ENCODE results near the gene CEMIP. TPM values are rescaled to one million over a fixed set of nuclear protein-coding genes. Genes with fewer than 3 reads are reported as not detected.
A peak's percentile ranks its signal among the peaks of the same experiment; 100 is the strongest.

Gene CEMIP
- total RNA-seq, 1 donor from 2014 or later, result under 0.01 TPM

GRCh38 chr15:80844011-80844732 lies 65.0 kb downstream of the CEMIP start:
- DNase-seq (ENCODE audit: low read depth in 2 of 2), result peak in 1 of 2 donors; percentile 12

DNA sequence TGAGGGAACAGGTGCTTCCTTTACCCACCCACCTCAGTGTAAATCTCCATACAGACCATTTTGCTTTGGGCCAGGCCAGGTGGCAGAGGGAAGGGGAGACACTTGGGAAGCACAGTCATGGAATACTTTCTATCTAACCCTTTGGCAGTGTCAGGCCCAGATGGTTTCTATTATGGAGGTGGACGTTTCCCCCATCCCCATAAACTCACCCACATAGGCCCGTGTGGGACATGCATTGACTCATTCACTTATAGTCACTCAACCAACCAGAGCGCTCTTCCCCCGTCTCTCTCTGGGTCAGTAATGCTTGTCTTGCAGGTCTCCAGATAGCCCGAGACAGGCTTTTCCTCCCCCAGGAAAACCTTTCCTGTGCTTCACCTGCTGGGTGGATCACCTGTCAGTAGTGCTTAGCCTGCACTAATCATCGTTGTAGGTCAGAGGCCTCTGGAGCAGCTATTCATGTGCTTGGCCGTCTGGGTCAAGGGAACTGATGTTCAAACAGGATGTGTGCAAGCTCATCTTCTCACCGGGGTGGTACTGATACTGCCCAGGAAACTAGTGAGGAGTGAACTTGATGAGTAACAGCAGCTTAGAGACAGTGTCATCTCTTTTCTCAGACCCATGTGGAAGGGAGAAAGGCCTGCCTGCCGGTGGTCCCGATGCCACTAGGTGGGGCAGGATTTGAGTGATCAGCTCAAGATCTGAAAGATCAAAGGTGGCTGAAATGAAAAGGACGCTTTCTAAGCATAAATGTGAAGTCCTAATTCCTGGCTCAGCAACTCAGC lies 67.1 kb downstream of the CEMIP start:
- DNase-seq (ENCODE audit: low read depth in 2 of 2), result no peak

GRCh38 chr15:80849308-80849707 lies 70.1 kb downstream of the CEMIP start:
- peak; percentile 14 to 73 for DNase-seq (ENCODE audit: low read depth in 2 of 2)

GRCh38 chr15:80850941-80851451 lies 71.8 kb downstream of the CEMIP start:
- DNase-seq (ENCODE audit: low read depth in 2 of 2), result no peak

DNA sequence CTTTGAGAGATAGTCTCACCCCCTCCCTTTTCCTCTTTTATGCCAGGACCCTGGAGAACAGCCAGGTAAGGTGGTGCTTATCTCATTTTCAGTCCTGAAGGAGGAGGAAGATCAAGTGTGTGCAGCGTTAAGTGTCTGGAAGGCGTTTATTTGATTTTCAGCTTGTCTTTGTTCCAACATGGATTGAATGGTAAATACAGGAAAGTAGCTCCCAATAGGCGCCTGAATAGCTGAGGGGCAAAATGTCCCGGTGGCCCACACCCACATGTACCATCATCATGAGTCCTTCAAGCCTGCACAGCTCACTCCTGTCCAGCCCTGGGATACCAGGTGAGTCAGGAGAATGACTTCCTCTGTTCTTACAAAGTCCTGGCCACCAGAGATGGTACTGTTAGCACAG lies 73.5 kb downstream of the CEMIP start:
- DNase-seq (ENCODE audit: low read depth in 2 of 2), result no peak

DNA sequence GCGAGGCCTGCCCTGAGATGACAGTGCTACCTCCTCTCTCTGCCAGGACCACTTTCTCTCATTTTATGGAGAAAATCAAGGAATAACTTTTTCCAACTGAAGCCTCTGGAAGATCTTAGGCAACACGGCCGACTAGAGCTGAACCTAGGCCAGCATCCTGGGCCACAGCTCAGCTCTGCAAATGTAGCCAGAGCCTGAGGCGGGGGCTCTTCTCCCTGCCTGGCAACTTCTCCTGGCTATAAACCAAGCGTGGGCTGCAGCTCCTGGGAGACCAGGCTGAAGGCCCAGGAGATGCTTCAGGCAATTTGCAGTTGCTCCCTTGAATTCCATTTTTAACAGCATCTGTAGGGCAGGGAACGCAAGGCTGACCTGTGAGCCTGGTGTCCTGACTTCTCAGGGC lies 74.9 kb downstream of the CEMIP start:
- DNase-seq (ENCODE audit: low read depth in 2 of 2), result no peak

- DNase-seq (ENCODE audit: low read depth in 2 of 2), result no peak
Observed at GRCh38 chr15:80855206-80855605, 76.0 kb downstream of the CEMIP start.

DNA sequence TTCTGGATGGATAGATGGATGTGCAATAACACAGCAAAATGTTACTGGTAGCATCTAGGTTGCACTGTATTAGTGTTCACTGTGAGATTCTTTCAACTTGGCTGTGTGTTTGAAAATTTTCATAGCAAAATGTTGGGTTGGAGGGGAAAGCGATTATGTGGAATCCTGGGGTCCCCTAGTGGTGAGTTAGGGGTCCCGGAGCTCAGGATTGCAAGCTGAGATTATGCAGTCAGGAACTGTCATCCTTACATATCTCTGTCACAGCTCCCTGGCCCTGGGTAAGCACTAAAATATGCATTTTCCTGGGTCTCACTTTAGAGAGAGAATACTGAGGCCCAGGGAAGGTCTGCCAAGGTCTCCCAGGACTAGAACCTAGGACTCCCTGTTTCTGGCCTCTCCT lies 77.2 kb downstream of the CEMIP start:
- peak in 1 of 2 donors; percentile 31 for DNase-seq (ENCODE audit: low read depth in 2 of 2)

DNA sequence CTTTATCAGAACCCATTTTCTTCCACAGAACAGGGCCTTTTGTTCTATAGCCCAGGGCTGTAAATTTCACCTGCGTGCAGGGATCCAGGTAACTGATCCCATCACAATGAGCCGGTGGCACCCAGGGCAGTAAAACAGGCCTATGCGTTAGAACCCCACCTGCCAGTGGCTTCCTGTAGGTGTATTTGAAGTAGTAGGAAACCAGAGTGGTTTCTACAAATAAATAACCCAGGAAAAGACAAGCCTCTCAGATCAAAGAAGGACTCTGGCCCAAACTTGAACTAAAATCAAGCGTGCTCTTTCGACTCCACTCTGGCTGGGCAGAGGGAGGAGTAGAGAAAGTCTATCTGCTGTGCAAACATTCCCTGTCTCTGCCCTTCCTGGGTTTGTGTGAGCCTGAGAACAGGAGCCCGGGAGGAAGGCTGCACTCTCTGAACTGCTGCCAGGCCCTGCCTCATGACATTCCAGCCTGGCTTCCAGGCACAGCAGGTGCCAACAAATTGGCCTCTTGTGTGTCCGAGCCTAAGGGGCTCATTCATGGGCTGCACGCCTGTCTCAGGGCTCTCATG lies 77.7 kb downstream of the CEMIP start:
- peak; percentile 26 to 76 for DNase-seq (ENCODE audit: low read depth in 2 of 2)

DNA sequence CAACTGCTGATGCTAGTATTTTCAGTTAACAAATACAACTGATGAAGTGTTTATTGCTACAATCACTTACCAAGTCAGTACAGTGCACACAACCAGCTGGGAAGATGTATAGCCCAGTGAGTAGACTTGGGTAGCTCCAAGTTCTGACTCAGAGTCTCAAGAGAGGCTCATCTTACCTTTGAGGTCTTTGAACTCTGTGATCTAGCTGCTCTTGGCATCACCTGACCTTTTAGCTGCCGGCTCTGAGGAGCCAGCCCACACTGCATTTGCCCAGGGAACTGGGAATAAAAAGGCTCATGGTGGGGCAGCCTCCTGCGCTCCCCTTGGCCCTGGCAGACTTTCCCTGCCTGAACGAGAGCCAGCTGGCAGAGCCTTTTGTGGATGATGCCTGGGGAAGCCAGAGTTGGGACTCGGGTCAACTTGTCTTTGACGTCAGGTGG lies 82.6 kb downstream of the CEMIP start:
- DNase-seq (ENCODE audit: low read depth in 2 of 2), result no peak

DNA sequence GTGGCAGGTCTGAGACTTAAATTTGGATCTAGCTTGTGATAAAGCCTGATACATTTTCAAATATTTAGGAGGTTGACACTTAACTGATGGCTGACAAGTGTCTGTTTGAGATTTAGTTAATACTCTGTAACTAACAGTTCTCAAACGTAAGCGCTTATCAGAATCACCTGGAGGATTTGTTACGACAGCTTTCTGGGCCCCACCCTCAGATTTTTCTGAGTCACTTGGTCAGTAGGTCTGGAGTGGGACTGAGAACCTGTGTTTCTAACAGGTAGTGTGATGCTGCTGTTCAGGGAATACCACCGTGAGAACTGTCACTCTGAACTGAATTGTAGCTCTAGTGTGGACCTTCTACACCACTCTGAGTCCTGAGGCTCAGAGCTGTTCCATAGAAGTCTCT lies 85.5 kb downstream of the CEMIP start:
- DNase-seq (ENCODE audit: low read depth in 2 of 2), result no peak

- no peak for DNase-seq (ENCODE audit: low read depth in 2 of 2)
Observed at GRCh38 chr15:80866936-80867335, 87.8 kb downstream of the CEMIP start.

- no peak for DNase-seq (ENCODE audit: low read depth in 2 of 2)
Observed at GRCh38 chr15:80870366-80870765, 91.2 kb downstream of the CEMIP start.

DNA sequence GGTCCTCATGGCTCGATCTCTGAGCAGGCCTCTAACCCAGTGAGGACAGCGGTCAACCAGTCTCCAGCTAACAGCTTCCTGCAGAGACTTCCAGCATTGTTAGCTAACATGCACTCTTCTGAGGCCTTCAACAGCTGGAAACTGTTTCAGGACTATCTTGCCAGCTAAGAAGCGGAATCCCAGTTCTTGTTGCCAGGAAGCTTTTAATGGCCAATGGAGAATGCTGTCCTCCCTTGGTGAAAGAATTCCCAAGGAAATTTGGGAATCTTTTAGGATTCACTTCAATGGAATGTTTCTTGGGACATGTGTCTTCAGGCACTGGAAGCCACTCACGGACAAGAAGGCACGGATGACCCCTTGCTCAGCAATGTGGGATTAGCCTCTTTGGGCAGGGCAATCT lies 91.7 kb downstream of the CEMIP start:
- DNase-seq (ENCODE audit: low read depth in 2 of 2), result no peak

GRCh38 chr15:80871858-80872257 lies 92.7 kb downstream of the CEMIP start:
- DNase-seq (ENCODE audit: low read depth in 2 of 2), result no peak

DNA sequence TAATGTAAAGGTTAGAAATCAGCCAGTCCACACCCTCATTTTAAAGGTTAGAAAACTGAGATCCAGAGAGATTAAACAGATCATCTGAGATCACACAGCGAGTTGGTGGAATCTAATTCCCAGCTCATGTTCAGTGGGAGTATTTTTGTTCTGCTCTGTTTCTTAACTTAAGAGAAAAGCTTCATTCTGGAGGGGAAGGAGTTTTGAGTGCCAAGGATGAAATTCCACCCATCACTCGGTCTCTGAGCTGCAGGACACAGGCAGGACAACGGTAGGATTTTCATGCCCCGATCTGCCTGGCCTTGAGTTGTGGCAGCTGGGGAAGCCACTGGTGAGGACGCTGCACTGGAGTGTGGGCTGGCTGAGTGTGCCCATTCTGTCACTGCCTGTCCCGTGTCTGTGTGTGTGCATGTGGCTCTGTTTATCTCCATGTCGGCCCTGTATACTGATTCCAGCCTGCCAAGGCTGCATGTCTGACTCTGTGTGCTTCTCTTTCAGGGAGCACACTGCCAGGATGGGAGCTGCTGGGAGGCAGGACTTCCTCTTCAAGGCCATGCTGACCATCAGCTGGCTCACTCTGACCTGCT lies 94.3 kb downstream of the CEMIP start:
- DNase-seq (ENCODE audit: low read depth in 2 of 2), result no peak

- DNase-seq (ENCODE audit: low read depth in 2 of 2), result no peak
Observed at GRCh38 chr15:80875568-80876347, 96.6 kb downstream of the CEMIP start.

DNA sequence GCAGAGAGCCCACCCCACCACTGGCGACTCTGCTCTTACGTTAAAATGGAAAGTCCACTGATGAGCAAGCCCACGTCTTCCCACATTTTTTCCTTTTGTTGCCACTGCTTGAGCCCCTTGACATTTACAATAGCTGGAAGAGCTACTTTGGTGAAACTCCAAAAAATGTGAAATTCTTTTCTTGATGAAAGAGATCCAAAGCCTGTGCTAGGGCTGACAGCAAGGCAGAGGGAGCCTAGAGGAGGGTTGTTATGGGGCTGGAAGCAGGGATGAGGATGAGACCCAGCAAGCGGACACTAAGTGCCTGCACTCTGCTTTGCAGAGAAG lies 97.1 kb downstream of the CEMIP start:
- no peak for DNase-seq (ENCODE audit: low read depth in 2 of 2)

GRCh38 chr15:80878242-80878866 lies 99.2 kb downstream of the CEMIP start:
- DNase-seq (ENCODE audit: low read depth in 2 of 2), result peak in 1 of 2 donors; percentile 79

DNA sequence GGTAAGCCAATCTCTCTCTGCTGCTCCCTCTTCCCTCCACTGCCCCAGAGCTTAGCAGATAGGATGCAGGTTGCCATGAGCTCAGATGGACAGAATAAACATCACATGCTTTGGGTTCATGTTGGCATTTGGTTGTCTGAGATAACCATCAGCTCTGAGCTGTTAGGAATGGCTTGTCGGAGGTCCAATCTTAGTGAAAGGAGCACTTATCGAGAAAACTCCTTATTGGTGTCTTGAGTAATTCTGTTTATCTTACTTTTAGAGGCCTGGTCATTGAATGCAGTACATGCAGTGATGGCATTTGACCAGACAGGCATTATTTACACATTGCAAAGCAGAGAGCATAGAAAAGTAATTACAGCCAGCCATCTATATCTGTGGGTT lies 99.7 kb downstream of the CEMIP start:
- DNase-seq (ENCODE audit: low read depth in 2 of 2), result peak in 1 of 2 donors; percentile 13

- DNase-seq (ENCODE audit: low read depth in 2 of 2), result no peak
Observed at GRCh38 chr15:80880086-80880485, 100.9 kb downstream of the CEMIP start.

Data from lung microvascular endothelial cell (primary cell).